ENCODE measurements around the gene KRTAP22-2.

Gene KRTAP22-2

GRCh38 chr21:30598802-30599201, 8.6 kb upstream of the KRTAP22-2 start, which contains the start of gene KRTAP6-2:
Gene KRTAP6-2 (minus strand): TSS chr21:30598902. CDS start chr21:30598874, 28 bp downstream.
- Histone ChIP-seq H3K4me1 (ENCODE audit: control insufficient read depth, insufficient read depth, low read length) (no peaks in the 10 kb centered on the region), H3K4me3 (ENCODE audit: low read depth, low read length) (no peak within 1 kb of the TSS), H3K9me3 (ENCODE audit: control insufficient read depth, insufficient read depth, low read depth, low read length) (no peaks in the 10 kb centered on the region), H3K36me3 (ENCODE audit: control insufficient read depth in 2 of 2, insufficient read depth in 1 of 2, low read length in 2 of 2) (no peaks in the 10 kb centered on the region), H3K27ac (ENCODE audit: extremely low read depth, low read depth, low read length) (no peak within 1 kb of the TSS)
- CTCF ChIA-PET = no interaction called here
- TF ChIP-seq ZEB2 (tag by site-specific recombination; IDR thresholded peaks at IDR 0.05) = no peak
- TF ChIP-seq ZNF169 (tag by site-specific recombination; IDR thresholded peaks at IDR 0.05) = no peak
- TF ChIP-seq ZBTB21 (tag by site-specific recombination; IDR thresholded peaks at IDR 0.05) = no peak
- TF ChIP-seq IKZF3 (tag by site-specific recombination; IDR thresholded peaks at IDR 0.05) = no peak
- no peak for TF ChIP-seq ZNF48 (tag by site-specific recombination; IDR thresholded peaks at IDR 0.05)
- TF ChIP-seq ZNF2 (tag by site-specific recombination; IDR thresholded peaks at IDR 0.05) = no peak
- no peak for TF ChIP-seq ZNF416 (tag by site-specific recombination; IDR thresholded peaks at IDR 0.05)
- no peak for TF ChIP-seq OVOL3 (tag by site-specific recombination; IDR thresholded peaks at IDR 0.05)
- TF ChIP-seq REPIN1 (tag by site-specific recombination; IDR thresholded peaks at IDR 0.05; ENCODE audit: low read depth) = no peak
- no peak for TF ChIP-seq ZNF621 (tag by site-specific recombination; IDR thresholded peaks at IDR 0.05)
- TF ChIP-seq ZNF133 (tag by site-specific recombination; IDR thresholded peaks at IDR 0.05) = no peak
- POLR2A ChIA-PET = no interaction called here

GRCh38 chr21:30592140-30592539, 1.9 kb upstream of the KRTAP22-2 start, which contains the start of gene KRTAP6-3:
Gene KRTAP6-3 (plus strand): TSS chr21:30592440. CDS start chr21:30592446, 6 bp downstream.
- TF ChIP-seq KLF7 (tag by site-specific recombination; IDR thresholded peaks at IDR 0.05; ENCODE audit: borderline replicate concordance) (no peak), ZBTB26 (tag by site-specific recombination; optimal IDR thresholded peaks at IDR 0.05) (no peak), ZNF211 (tag by site-specific recombination; IDR thresholded peaks at IDR 0.05; ENCODE audit: low read depth) (no peak), ZNF174 (tag by site-specific recombination; IDR thresholded peaks at IDR 0.05) (no peak), FEZF1 (tag by site-specific recombination; IDR thresholded peaks at IDR 0.05) (no peak), ZEB2 (tag by site-specific recombination; IDR thresholded peaks at IDR 0.05) (no peak), TCF7L2 (IDR thresholded peaks at IDR 0.05; ENCODE audit: borderline replicate concordance, low read depth, low read length) (no peak), ZNF23 (tag by site-specific recombination; IDR thresholded peaks at IDR 0.05; ENCODE audit: borderline replicate concordance) (no peak), ZNF76 (tag by site-specific recombination; IDR thresholded peaks at IDR 0.05; ENCODE audit: borderline replicate concordance, low read depth) (no peak), ZNF555 (tag by site-specific recombination; conservative IDR thresholded peaks at IDR 0.05) (no peak), ZNF335 (tag by site-specific recombination; conservative IDR thresholded peaks at IDR 0.05) (no peak), EGR2 (tag by site-specific recombination; IDR thresholded peaks at IDR 0.05; ENCODE audit: low read depth) (no peak), IKZF3 (tag by site-specific recombination; IDR thresholded peaks at IDR 0.05) (no peak), PRDM6 (tag by site-specific recombination; IDR thresholded peaks at IDR 0.05) (no peak)
- Histone ChIP-seq H3K4me1 (ENCODE audit: control insufficient read depth, insufficient read depth, low read length) (no peaks in the 10 kb centered on the region), H3K9me3 (ENCODE audit: control insufficient read depth, insufficient read depth, low read depth, low read length) (no peaks in the 10 kb centered on the region), H3K36me3 (ENCODE audit: control insufficient read depth in 2 of 2, insufficient read depth in 1 of 2, low read length in 2 of 2) (no peaks in the 10 kb centered on the region), H3K4me3 (ENCODE audit: low read depth, low read length) (no peak within 1 kb of the TSS), H3K27ac (ENCODE audit: extremely low read depth, low read depth, low read length) (no peak within 1 kb of the TSS)
- ChIA-PET CTCF (no interaction called here), POLR2A (no interaction called here)

Measured in HEK293 (cell line).